NCI-H524 treated with DMSO at 0.1 percent for 48 hours (cell line): Measurements from ENCODE around the gene HNRNPDL.
A peak's percentile ranks its signal among the peaks of the same experiment; 100 is the strongest.
"Not testable (repeated sequence)": the region's sequence is repeated elsewhere in the genome, so short reads cannot be mapped to it uniquely, and the experiment has no call there.

ENCODE experiments used
- DNase-seq: peaks from one replicate; lab custom pipeline; 2025; lab: John Stamatoyannopoulos, UW

HNRNPDL gene

GRCh38 chr4:82432596-82432995 is 2.3 kb upstream of the HNRNPDL start:
- DNase-seq, result no peak

GRCh38 chr4:82431831-82432230 is 1.6 kb upstream of the HNRNPDL start:
- no peak for DNase-seq

GRCh38 chr4:82430964-82431745 is 893 bp upstream of the HNRNPDL start:
- DNase-seq, result no peak

- no peak for DNase-seq
Observed at GRCh38 chr4:82429728-82430192, 502 bp downstream of the HNRNPDL start.

GRCh38 chr4:82428969-82429727 is 1.1 kb downstream of the HNRNPDL start:
- peak; percentile 29 for DNase-seq

GRCh38 chr4:82428526-82428968 is 1.7 kb downstream of the HNRNPDL start:
- no peak for DNase-seq

GRCh38 chr4:82425478-82425877 is 4.8 kb downstream of the HNRNPDL start:
- DNase-seq, result no peak

- DNase-seq, result no peak
Observed at GRCh38 chr4:82423245-82424054, 6.8 kb downstream of the HNRNPDL start.

- no peak for DNase-seq
Observed at GRCh38 chr4:82422616-82423015, 7.6 kb downstream of the HNRNPDL start.

- DNase-seq, result no peak
Observed at GRCh38 chr4:82421796-82422560, 8.3 kb downstream of the HNRNPDL start.

- DNase-seq, result no peak
Observed at GRCh38 chr4:82419451-82419850, 10.8 kb downstream of the HNRNPDL start.

GRCh38 chr4:82415922-82416365 is 14.3 kb downstream of the HNRNPDL start:
- no peak for DNase-seq

GRCh38 chr4:82415061-82415460 is 15.2 kb downstream of the HNRNPDL start:
- DNase-seq, result not testable (repeated sequence)

GRCh38 chr4:82403725-82404124 is 26.5 kb downstream of the HNRNPDL start:
- no peak for DNase-seq

- DNase-seq, result no peak
Observed at GRCh38 chr4:82402196-82402775, 28.0 kb downstream of the HNRNPDL start.

- no peak for DNase-seq
Observed at GRCh38 chr4:82401600-82401999, 28.7 kb downstream of the HNRNPDL start.

- DNase-seq, result no peak
Observed at GRCh38 chr4:82398263-82398662, 32.0 kb downstream of the HNRNPDL start.

- no peak for DNase-seq
Observed at GRCh38 chr4:82397527-82397926, 32.7 kb downstream of the HNRNPDL start.

GRCh38 chr4:82394896-82395295 is 35.4 kb downstream of the HNRNPDL start:
- DNase-seq, result no peak

GRCh38 chr4:82390061-82390460 is 40.2 kb downstream of the HNRNPDL start:
- not testable (repeated sequence) for DNase-seq

GRCh38 chr4:82388405-82388804 is 41.9 kb downstream of the HNRNPDL start:
- no peak for DNase-seq
